H1 (cell line): ENCODE results near the gene OR2V2. TPM values are rescaled to one million over a fixed set of nuclear protein-coding genes. Genes with fewer than 3 reads are reported as not detected.

ENCODE experiments used
- CBX5 ChIP-seq: fragments of 300-800, 300-1000 bp; sonication (generic); IDR thresholded peaks from 2 replicates; pipeline ENCODE4 v1.7.1; 2016; ENCODE audit warnings: antibody characterized with exemption, low read length, low read depth
- CHD7 ChIP-seq: fragments of 300-600 bp; sonication (generic); IDR thresholded peaks from 2 replicates; pipeline ENCODE4 v1.7.1; 2012; ENCODE audit warnings: low read length, moderate library complexity, mild to moderate bottlenecking, inconsistent platforms; ENCODE audit not compliant: insufficient replicate concordance
- E2F6 ChIP-seq: IDR thresholded peaks from 2 replicates; pipeline ENCODE4 v1.6.1; 2012; ENCODE audit warnings: inconsistent platforms
- EGR1 ChIP-seq: IDR thresholded peaks from 2 replicates; pipeline ENCODE4 v1.6.1; 2011; ENCODE audit warnings: low read depth, low read length, borderline replicate concordance
- POLR2A ChIP-seq, 2 experiments: IDR thresholded peaks; 1 replicate in 1 of 2; 2 replicates in 1 of 2; pipeline ENCODE4 v1.6.1; 2011; ENCODE audit warnings: low read depth in 2 of 2, low read length in 2 of 2, mild to moderate bottlenecking in 2 of 2; ENCODE audit errors: control extremely low read depth in 1 of 2
- TBP ChIP-seq: IDR thresholded peaks from 2 replicates; pipeline ENCODE4 v1.6.1; 2011; ENCODE audit warnings: low read depth, low read length, improper control_type of control experiment
- polyA plus RNA-seq, 7 experiments: library from polyadenylated mRNA; depleted of rRNA in 3 of 7; stranded (reverse) in 5 of 7; unstranded in 2 of 7; fragments of >200 nt in 5 of 7; fragments of 200-250 nt in 2 of 7; gene quantifications; 1 replicate in 5 of 7; 2 replicates in 1 of 7; 4 replicates in 1 of 7; pipeline versions ENCODE4 v1.2.1 to v1.2.3, GENCODE V29; 2011 to 2013; ENCODE audit warnings: missing spikeins in 2 of 7, mixed read lengths in 2 of 7
- total RNA-seq: library from RNA; stranded (reverse); fragmentation: NEBNext Ultra II Directional; extraction: Animal tissue kit (Norgen Biotek cat#: 25700); gene quantifications from 2 replicates; pipeline ENCODE4 v1.2.1, GENCODE V29; 2021

OR2V2 gene
- total and polyA plus RNA-seq, 2 of the 8 experiments (the other 6 are each of a cell fraction or from before 2014, with no cell fraction given): not detected

DNA sequence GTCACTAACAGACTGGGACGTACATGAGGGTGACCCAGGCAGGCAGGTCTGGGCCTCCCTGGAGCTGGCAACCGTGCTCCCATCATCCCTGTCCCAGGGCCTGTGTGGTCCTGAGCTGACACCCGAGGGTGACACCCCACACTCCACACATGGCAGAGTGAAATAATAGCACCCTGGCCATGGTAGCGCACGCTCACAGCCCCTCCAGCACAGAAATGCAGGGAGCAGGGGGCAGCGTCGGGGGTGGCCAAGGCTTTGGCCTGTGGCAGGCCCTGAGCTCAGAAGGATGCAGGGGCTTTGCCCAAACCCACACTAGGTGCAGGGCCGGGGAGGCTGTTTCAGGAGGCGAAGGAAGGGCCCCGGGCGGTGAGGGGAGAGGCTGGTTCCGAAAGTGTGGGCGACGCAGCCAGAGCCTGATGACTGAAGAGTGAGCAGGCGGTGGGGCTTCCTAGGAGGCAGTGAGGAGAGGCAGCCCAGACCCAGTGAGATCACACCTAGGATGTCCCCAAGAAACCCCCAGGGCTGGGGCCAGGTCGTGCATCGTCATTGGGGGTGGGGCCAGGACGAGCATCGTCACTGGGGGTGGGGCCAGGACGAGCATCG lies 12.9 kb downstream of the OR2V2 start (continued):
- no peak for TF ChIP-seq CHD7
- TF ChIP-seq TBP: peak; percentile 27; the same call in 1 of the 2 replicates
- peak; percentile 31; the same call in 1 of the 2 replicates for TF ChIP-seq E2F6
- no peak for TF ChIP-seq EGR1
- peak in 1 of 2 experiments; percentile 39; a peak in 1 of 3 replicates for TF ChIP-seq POLR2A (IDR thresholded peaks at IDR 0.05; ENCODE audit: control extremely low read depth in 1 of 2, low read depth in 2 of 2, low read length in 2 of 2)
- TF ChIP-seq CBX5: no peak
